Urinary bladder (tissue), 4 donors: Measurements from ENCODE around the gene FOXA2. TPM values are rescaled to one million over a fixed set of nuclear protein-coding genes. Genes with fewer than 3 reads are reported as not detected.

Experiments
- DNase-seq: peaks from one replicate; pipeline ENCODE4 v3.0.0-alpha.2; 2015; ENCODE audit errors: extremely low spot score
- H3K27ac ChIP-seq: one replicate; pipeline ENCODE4 v1.5.1; 2013; ENCODE audit warnings: low read depth, mild to moderate bottlenecking, moderate library complexity
- H3K36me3 ChIP-seq: one replicate; pipeline ENCODE4 v1.6.1; 2013; ENCODE audit warnings: mild to moderate bottlenecking, moderate library complexity; ENCODE audit not compliant: insufficient read depth
- H3K4me1 ChIP-seq: one replicate; pipeline ENCODE4 v1.6.1; 2013; ENCODE audit warnings: mild to moderate bottlenecking, moderate library complexity; ENCODE audit not compliant: insufficient read depth
- H3K4me3 ChIP-seq: one replicate; pipeline ENCODE4 v1.5.1; 2013; ENCODE audit warnings: low read depth, low read length
- WGBS: extraction: QIAGEN DNeasy Blood & Tissue Kit; methylation state at CpG from one replicate; pipeline ENCODE4 v1.1.7; 2013; 5-methylcytosine and 5-hydroxymethylcytosine counted together
- polyA plus RNA-seq: library from polyadenylated mRNA; stranded (reverse); fragments of 200-250 nt; gene quantifications from one replicate; pipeline ENCODE4 v1.2.3, GENCODE V29; 2013
- total RNA-seq: library from RNA; depleted of rRNA; stranded (reverse); fragments of >200 nt; gene quantifications from one replicate; pipeline ENCODE4 v1.2.3, GENCODE V29; 2014
- donor health status: healthy with polysubstance abuse.
- donor health status: healthy.

Gene FOXA2
- total and polyA plus RNA-seq, 2 donors, result not detected

DNA sequence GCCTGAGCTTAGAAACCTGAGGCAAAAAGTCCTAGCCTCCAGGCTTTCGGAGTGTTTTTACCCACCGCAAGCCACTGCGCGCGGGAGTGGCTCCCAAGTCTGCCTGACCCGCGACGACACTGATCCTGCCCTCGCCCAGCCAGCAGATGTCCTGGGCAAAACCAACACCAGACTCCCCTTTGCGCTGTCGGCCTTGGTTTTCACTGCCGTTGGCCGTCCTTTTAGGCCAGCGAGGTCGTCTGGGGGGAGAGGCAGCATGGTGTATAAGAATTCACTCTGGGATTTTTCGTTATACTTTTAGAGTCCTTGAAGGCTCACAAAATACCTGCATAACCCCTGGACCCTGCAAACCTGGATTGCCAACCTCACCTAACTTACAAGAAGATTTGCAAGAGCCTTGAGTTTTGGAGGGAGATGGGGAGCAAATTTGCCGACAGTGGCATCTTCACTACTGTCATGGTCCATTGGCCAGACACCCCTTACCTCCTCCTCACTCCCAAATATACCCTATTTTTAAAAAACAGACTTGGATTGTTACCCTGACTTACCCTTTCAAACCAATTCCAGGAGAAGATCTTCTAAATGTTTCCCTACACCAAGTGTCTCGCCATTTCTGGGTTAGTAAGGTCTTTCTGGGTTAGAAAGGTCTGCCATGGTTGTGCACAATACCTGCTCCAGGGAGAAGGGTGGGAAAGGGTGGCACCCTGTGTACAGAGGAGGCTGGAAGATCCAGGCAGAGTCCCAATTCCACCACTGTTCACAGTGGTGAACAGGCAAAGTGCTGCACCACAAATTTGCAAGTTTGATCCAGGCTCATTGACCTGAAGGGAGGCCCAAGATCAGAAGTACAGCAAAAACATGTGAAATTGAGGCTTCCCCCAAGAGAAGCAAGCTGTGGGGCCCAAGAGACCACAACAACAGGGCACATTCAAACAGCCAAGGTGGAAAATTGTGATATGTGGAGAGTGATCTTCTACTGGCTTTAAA, 4.4 kb downstream of the FOXA2 start:
- H3K36me3 ChIP-seq, result no peaks in the 10 kb centered on the region
- H3K4me1 ChIP-seq, result peaks cover 11% of the 10 kb centered on the region
- H3K4me3 ChIP-seq, result no peak overlapping the region
- 31% methylated on average over 18 of the region's 18 CpGs for WGBS
- no peak overlapping the region for H3K27ac ChIP-seq
- no peak for DNase-seq

DNA sequence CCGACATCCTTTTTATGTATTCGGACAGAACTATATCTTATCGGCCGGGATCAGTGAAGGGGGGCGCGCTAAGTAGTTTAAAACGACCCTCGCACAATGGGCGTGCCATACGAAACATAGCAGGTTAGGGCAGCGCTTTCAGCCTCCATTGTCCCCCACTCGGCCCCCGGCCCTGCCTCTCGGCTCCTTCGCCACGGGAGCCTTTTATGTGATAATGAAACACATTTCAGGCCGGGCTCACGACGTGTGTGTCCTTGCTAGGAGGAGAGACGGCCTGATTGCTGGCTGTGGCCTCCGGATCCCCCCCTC, 5.3 kb downstream of the FOXA2 start:
- DNase-seq, result no peak
- Histone ChIP-seq H3K4me3 (no peak overlapping the region), H3K4me1 (peaks cover 9% of the 10 kb centered on the region), H3K27ac (no peak overlapping the region), H3K36me3 (no peaks in the 10 kb centered on the region)
- 3% methylated on average over 21 of the region's 21 CpGs for WGBS

DNA sequence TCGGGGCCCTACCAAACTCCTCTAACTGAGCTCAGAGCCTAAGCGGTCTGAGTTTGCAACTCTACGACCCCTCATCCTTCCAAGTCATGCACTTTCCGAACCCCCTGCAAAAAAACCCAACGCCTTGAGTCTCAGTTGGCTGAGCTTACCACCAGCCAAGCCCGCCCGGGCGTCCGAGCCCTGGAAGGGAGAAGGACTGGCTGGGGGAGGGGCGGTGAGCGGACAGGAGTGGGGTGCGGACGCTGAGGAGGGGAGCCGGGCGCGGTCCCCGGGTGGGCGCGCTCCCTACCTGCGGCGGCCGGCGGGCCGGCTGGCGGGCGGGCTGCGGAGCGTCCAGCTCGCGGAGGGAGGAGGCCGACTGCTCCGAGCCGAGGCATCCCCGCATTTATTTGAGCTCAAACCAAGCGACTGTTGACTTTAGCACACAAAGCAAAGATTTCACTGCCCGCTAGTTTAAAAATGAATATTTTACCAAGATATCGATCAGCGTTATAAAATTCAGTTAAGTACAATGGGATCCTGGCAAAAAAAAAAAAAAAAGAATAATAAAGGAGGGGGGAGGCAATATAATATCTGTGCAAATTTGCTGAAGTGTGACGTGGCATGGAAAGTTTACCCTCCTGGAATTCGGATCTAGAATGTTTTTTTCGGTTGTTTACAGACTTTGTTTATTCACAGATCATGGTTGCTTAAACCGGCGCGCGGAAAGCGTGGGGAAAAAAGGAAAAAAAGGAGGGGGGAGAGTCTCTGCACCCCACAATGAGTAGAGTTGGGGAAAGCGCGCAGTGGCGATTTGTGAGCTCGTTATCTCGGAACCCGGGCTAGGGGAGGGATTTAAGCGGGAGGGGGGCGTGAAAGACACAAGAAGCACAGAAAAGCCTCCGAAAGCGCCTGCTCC, 5.9 kb downstream of the FOXA2 start:
- Histone ChIP-seq H3K36me3 (no peaks in the 10 kb centered on the region), H3K27ac (no peak overlapping the region), H3K4me3 (no peak overlapping the region), H3K4me1 (peaks cover 9% of the 10 kb centered on the region)
- no peak for DNase-seq
- 3% methylated on average over 56 of the region's 56 CpGs for WGBS

DNA sequence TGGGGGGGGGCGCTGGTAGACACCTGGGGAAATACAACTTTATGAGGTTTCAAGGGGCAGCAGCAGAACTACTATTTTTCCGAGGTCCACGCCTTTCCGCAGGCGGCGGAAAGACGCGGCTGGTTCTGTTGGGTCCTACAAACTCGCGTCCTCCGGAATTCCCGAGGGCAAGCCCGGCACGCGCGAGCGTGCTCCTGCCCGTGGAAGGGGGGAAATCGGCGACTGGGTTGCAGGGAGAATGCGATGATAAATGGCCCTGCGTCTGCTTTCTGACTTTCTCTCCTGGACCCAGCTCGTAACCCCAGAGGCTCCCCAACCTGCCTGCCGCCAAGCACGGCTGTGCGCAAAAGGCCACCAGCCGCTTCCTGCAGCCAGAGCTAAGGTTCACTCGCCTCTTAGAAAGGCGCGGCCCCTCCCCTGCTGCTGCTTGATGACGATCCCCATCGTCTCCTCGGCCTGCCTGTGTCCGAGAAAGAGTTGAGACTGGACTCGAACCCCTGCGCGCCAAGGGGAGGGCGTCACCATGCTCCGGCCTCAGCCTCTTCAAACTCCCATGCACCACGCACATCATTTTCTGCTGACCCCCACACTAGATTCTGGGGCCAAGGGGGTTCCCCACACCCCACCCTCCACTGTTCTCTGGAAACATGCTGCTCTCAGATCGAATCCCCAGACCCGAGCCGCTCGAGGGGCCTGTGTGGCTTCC, 6.7 kb downstream of the FOXA2 start:
- Histone ChIP-seq H3K4me3 (no peak overlapping the region), H3K36me3 (no peaks in the 10 kb centered on the region), H3K4me1 (peaks cover 3% of the 10 kb centered on the region), H3K27ac (no peak overlapping the region)
- DNase-seq, result no peak
- WGBS, result 4% methylated on average over 44 of the region's 44 CpGs

DNA sequence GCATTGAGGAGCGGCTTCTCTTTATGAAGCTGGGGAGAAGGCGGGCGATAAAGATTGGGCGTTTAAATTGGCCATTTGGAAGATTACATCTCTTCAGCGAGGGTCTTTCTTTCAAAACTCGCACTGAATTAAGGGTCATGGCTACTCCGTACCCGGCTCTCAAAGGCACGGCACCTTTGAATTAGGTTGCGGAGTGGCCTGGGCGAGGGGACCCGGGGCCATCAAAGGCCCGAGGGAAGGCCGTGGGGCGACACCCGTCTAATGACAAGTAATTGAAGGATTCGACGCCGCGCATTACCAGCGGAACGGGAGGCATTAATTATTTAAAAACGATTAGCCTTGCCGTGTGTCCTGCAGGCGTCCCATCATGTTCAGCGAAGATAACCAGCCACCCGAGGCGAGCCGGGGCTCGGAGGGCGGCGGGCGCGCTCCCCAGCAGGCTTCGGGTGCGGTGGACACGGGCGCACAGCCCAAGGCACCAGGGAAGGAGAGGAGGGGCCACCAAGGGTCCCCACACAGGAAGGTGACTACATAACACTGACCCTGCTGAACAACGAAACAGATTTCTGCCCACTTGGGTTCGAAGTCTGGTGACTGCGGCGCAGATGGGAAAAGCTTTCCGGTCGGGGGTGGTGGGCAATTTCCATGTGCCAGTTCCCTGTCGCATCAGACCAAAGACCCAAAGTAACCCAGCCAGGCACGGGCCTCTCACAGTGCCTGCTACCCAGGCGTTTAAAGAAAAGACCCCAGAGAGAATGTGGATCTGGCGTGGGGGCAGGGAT, 7.4 kb downstream of the FOXA2 start:
- no peak overlapping the region for H3K4me3 ChIP-seq
- 6% methylated on average over 48 of the region's 48 CpGs for WGBS
- H3K36me3 ChIP-seq, result no peaks in the 10 kb centered on the region
- DNase-seq, result no peak
- peaks cover 2% of the 10 kb centered on the region for H3K4me1 ChIP-seq
- no peak overlapping the region for H3K27ac ChIP-seq

DNA sequence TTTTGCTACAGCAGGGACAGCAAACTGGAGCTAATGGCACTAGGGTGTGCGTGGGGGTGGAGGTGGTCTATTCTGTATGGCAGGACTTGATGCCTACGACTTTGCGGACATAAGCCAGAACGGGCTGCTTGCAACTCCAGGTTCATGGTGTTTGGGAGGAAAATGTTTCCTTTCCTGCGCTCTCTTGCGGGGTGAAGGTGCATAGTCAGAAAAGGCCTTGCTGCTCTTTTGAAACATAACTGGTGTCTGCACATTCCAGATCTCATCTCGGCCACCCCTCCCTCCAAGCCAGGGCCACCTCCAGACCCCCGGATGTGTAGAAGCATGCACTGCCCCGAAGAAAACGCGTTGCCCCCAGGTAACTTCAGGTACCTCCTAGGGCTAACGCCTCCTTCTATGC, 8.1 kb downstream of the FOXA2 start:
- H3K4me3 ChIP-seq, result no peak overlapping the region
- DNase-seq, result no peak
- H3K36me3 ChIP-seq, result no peaks in the 10 kb centered on the region
- peaks cover 2% of the 10 kb centered on the region for H3K4me1 ChIP-seq
- no peak overlapping the region for H3K27ac ChIP-seq
- WGBS, result 21% methylated on average over 12 of the region's 12 CpGs

DNA sequence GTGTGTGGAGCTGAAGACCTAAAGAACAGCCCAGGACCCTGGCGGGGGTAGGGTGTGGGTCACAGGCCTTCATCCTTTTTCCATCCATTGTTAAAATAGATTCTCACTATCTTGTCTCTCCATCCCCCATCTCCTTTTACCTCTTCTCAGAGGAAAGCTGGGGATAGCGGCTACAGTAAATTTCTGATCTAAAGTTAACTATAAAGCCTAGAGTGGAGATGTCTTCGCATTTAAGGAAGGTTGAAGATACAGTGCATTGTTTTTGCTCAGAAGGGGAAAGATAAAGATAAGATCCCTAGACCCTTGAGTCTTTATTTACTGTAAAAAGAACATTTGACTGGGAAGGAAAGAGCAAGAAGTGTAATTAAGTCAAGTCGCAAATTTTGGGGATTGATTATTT, 8.6 kb downstream of the FOXA2 start:
- 41% methylated on average over 4 of the region's 4 CpGs for WGBS
- no peak for DNase-seq
- Histone ChIP-seq H3K27ac (no peak overlapping the region), H3K36me3 (no peaks in the 10 kb centered on the region), H3K4me1 (peaks cover 2% of the 10 kb centered on the region), H3K4me3 (no peak overlapping the region)

DNA sequence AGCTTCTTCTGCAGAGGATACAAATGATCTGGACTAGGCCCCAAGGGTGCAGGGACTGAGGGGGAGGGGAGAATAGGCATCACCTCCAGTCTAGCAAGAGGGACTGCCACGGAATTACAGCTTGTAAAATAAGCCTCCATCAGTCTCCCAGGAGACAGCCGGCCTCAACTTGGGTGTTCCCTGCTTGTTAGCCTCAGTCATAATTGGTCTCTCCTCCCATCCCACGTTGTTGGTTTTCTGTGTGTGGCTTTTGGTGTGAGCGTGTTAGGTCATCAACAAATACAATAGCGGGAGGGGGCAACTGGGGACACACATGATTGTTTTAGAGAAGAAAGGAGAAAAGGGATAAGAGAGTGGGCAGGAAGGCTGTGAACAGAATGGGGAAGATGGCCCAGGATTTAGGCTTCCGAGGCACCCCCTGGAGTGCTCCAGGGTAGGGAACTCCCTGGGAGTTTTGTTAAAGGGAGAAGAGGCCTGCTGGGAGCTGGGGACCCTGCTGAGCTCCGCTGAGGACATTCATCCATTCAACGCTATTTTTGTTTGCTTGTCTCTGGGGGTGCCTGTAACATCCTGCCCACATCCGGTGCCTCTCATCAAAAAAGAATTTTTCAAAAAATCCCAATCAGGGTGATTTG, 9.2 kb downstream of the FOXA2 start:
- Histone ChIP-seq H3K4me1 (peaks cover 2% of the 10 kb centered on the region), H3K27ac (no peak overlapping the region), H3K4me3 (no peak overlapping the region), H3K36me3 (no peaks in the 10 kb centered on the region)
- DNase-seq, result no peak
- 30% methylated on average over 9 of the region's 9 CpGs for WGBS

DNA sequence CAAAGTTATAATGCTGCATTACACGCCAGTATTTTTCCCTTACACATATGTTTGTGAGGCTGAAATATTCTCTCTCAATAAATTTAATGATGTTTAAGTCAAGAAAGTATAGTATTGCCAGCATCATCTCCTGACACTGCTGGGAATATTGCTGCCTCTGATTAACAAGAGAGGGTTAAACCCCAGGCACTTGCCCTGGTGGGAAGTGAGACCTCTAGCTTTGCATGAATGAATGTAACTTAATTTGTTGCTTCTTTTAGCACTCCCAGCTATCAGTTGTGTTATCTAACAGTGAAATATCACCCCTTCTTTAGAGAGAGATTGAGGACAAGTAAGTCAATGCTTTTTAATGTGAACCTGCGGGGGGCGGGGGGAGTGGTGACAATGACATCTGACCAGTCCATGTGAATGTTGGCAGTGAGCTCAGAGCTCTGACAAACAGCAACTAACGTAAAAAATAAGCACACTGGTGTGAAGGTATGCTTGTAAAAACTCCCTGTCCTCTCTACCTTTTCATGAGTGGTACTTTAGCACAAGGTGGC, 9.8 kb downstream of the FOXA2 start:
- peaks cover 2% of the 10 kb centered on the region for H3K4me1 ChIP-seq
- no peaks in the 10 kb centered on the region for H3K36me3 ChIP-seq
- WGBS, result 32% methylated on average over 4 of the region's 4 CpGs
- no peak overlapping the region for H3K27ac ChIP-seq
- DNase-seq, result no peak
- H3K4me3 ChIP-seq, result no peak overlapping the region

DNA sequence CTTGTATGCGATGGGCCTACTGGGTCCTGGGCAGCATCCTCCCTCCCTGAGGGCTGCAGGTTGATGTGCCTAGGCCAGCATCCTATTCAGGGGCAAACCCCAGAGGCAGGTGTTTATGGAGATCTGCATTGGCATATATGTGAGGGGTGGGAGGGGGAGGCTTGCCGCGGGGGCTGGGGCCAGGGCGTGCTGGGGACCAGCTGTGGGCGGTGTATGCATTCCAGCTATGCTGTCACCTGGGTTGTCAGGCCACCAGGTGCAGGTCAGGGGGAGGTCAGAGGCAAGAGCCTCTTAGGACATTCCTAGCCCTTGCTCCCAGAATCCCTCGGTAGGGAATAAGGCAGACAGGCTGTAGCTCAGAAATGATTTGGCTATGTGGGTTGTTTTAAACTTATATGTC, 11.9 kb downstream of the FOXA2 start:
- WGBS, result 20% methylated on average over 6 of the region's 6 CpGs
- H3K4me1 ChIP-seq, result peaks cover 2% of the 10 kb centered on the region
- H3K4me3 ChIP-seq, result no peak overlapping the region
- H3K36me3 ChIP-seq, result no peaks in the 10 kb centered on the region
- DNase-seq, result no peak
- H3K27ac ChIP-seq, result no peak overlapping the region

DNA sequence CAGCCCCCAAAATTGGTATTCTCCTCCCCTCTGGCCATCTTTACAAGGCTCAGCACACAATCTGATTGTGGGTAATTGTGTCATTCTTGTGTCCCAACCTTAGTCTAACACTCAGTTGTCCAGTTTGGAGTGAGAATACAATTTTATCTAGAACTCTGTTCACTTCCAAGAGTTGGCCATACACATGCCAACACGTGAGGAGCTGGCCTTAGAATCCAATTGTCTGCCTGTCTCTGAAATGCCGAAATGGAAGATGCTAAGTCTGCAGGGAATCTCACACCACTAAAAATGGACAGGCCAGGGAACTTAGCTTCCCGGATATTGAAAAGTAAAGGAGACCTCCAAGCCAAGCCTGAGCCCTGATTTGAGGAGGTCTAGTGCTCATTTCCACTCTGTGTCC, 12.3 kb downstream of the FOXA2 start:
- H3K4me1 ChIP-seq, result peaks cover 2% of the 10 kb centered on the region
- 21% methylated on average over 3 of the region's 3 CpGs for WGBS
- no peak overlapping the region for H3K27ac ChIP-seq
- DNase-seq, result no peak
- no peaks in the 10 kb centered on the region for H3K36me3 ChIP-seq
- no peak overlapping the region for H3K4me3 ChIP-seq

DNA sequence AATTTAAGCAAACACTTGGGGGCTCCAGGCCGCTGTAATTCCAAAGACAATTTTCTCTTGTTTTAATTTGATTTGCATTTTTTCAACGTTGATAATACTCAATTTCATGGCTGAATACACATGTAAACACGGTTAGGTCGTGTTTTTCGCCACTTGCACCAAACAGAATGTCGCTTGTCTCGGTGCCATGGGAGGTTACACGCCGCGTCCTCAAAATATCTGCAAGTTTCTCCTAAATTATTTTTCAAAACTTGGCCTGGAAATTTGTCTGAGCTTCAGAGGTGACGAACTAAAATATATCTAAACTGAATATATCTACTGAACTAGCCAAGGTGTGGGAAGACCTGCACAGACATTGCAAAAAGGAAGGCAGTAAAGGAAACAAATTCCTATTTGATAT, 15.0 kb downstream of the FOXA2 start:
- no peak overlapping the region for H3K4me3 ChIP-seq
- 15% methylated on average over 11 of the region's 11 CpGs for WGBS
- no peaks in the 10 kb centered on the region for H3K36me3 ChIP-seq
- no peak for DNase-seq
- H3K27ac ChIP-seq, result no peak overlapping the region
- H3K4me1 ChIP-seq, result peaks cover 2% of the 10 kb centered on the region
